Stimulated activated CD4-positive, alpha-beta T cell treated with anti-CD3 and anti-CD28 coated beads, Interleukin-12 subunit alpha, Interleukin-12 subunit beta, amount 100 ng/mL, for 4 hours (primary cell): ENCODE data around the gene XPNPEP1.
A peak's percentile ranks its signal among the peaks of the same experiment; 100 is the strongest.

Experiments
- DNase-seq: peaks from one replicate; pipeline ENCODE4 v3.0.0-alpha.2; 2020

XPNPEP1 gene

DNA sequence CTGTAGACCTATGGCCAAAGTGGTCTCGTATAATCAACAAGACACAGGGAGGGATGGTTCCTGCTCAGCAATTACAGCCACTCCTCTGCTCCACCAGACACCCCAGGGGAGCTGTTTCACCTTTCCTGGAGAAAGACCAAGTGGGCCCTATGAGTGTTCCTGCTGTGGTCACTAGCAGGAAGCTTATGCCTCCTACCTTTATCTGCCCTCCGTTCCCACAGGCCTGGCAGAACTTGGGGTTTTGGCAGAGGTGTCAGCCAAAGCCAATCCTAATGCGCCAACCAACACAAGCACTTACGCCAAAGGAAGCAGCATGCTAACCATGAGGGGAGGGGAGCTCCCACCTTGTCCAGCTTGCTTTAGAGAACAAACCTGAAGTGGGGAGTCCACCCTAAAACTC, 31.2 kb downstream of the XPNPEP1 start:
- DNase-seq, result no peak

DNA sequence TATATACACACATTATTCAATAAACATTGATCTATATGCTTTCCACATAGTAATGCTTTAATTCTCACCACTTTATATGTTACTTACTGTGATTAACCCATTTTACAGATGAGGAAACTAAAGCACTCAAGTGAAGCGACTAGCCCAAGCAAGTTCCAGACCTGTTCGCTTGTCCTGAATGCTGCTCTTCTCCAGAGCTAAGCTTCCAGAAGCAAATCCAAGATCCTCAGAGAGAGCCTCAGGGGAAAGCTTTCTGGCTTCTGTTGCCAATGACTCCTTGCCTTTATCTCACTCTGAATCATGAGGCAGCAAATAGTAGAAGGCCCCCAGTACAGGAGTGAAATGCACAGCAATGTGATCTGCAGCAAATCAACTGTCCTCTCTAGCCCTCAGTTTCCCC, 32.2 kb downstream of the XPNPEP1 start:
- no peak for DNase-seq

DNA sequence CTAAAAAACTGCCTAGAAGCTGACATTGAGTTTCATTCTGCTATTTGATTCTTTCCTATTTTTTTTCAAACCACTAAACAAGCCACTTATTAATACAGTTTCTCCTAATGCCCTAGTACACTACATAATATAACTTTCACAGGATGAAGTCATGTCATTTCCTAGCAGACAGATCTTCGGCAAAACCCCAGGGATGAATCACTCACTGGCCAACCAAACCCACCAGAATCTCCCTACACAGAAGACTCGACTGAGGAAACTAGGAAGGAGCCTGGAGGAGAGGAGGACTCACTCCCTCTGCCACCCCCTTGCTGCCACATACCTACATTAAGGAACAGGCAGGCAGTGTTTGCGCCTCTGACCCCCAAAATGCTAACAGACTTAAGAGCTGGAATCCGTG, 33.4 kb downstream of the XPNPEP1 start:
- DNase-seq, result no peak

DNA sequence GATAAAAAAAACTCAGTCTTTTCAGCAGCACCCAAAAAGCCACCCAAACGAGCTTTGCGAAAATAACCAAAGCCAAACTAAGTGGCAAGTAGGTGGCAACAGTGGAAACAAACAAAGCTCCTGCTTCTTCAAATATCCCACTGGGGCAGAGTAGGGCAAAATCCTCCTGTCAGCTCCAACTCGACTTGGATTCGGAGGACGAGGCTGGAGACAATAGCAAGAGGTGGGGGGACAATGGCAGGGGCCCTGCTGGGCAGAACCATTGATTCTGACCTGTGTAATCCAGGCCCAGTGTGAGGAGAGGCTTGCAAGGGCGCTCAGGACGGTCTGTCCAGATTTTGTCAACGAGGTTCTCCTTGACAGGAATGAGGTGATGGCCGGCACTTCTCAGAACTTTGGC, 35.5 kb downstream of the XPNPEP1 start:
- no peak for DNase-seq

DNA sequence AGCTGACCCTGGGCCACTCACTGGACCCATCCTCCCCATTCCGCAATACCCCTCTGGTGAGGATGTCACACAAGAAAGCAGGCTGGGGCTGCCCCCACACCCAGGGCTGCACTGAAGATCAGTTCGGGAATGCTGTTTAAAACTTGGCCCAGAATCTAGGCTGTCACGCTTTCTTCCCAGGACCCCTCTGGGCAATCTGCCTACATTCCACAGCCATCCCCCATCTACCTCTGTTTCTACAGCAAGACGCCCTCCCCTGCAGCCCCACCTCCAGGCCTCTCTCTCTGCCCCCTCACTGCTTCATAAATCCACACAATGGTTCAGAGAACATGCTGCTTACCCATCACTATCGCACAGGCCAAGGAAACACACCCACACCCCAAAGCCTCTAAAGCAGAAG, 36.1 kb downstream of the XPNPEP1 start:
- DNase-seq, result no peak

DNA sequence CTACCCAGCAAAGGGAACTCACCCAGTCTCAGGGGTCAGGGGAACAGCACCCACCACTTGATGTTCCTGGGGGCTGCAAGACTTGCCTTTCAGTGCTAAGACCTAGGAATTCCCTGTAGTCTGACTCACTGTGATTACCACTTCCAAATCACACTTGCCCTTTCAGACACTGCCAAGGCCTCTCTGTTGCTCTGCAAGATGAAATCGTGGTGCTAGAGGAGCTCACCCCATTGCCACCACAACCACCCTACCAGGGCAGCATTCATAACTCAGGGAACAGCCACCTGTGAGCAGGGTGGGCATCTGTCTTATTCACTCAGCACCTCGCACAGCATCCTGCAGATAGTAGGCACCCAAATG, 36.5 kb downstream of the XPNPEP1 start:
- DNase-seq, result no peak

DNA sequence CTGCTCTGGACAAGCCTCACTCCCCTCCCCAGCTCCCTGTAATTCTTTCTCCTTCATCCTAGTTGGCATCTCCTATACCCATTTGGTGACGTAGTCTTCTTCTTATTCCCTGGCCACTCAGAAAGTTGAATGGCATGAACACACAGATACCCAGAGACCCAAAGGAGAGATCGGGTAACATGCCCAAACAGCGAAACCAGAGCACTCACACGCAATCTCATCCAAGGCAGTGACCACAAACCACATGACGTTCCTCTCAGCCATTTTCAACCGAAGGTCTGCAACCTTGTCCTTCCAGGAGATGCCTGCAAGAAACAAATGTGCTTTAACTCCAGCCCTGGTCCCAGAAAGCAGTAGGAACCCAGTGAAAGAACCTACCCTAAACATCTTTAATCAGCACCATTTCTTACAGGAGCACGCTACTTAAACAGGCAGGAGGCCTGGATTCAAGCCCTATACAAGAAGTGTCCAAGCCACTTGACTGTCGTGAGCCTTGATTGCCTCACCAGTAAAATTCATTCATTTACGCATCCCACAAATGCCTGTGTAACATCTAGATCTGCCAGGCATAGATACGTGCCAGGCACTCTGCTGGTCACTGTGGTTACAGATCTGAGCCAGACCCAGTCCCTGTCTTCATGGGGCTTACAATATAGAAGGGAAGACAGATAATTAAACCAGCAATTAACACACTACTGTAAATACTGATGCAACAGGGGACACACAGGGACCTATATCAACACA, 37.1 kb downstream of the XPNPEP1 start:
- DNase-seq, result no peak

DNA sequence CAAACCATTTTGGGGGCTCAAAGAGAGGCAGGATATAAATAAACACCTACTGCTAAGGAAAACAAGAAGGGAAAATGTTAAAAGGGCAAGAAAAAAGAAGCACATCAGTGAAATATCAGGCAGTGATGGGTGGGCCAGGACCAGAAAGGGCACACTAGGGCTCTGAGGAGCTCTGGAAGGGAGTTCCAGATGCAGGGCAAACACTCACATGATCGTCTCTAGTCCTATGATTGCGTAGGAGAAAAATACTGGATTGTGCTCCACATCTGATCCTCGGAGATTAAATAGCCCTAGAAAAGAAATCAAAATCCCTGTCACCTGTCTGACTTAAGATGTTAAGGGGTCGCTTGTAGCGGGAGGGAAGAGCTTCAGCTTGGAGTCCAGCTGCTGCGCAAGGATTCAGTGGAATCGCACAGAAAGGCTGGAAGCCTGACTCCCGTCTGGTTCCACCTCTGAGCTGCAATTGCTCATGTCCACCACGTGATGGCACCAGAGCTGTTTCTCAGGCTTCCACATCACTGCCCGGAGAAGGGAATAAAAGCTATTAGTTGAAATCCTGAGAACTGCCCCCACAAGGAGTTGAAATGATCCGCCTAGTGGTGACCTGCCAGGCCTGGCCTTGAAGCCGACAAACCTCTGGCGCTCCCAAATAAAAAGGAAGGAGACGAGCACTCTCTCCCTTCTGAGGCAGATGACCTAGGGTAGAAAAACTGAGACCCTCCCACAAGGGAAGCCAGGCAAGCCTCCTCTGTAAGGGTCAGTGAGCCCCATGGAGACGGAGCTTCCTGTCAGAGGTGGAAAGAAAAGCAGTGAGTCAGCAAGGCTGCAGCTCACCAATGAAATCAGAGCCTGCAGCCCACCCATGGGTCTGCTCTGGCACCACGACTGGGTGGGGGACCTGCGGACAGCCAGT, 39.2 kb downstream of the XPNPEP1 start:
- DNase-seq, result peak; percentile 49

DNA sequence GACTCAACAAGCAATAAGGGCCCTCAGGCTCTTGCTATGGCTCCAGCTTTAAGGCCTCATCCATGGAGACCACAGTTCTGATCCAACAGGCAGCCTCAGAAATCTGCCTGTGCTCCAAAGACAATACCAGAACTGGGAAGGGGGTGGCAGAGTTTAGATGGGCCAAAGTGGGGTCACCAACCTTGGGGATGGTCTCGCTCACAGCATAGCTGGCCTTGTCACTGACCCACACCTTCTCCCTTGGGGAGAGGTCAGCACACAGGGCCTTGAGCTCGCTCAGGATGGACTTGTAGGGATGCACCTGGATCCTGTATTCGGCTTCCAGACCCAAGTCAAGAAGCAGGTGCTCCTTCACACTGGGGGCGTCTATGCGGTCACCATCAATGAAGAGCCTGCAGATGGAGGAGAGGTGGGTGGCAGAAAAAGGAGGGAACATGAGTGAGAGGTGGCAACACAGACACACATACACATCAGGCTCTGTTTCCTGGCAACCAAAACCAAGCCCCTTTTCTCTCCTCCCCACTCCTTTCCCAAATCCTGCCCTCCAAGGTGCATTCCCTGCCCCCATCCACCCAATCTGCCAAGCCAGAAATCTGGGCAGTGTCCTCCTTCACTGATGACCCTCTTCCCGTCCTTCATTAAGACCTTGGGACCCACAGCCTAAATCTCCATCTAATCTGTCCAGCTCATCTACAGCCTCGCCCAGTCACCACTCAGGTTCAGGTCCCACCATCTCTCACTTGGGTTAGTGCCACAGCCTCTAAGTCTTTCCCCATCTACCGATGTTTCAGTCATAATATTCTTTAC, 40.9 kb downstream of the XPNPEP1 start:
- no peak for DNase-seq

DNA sequence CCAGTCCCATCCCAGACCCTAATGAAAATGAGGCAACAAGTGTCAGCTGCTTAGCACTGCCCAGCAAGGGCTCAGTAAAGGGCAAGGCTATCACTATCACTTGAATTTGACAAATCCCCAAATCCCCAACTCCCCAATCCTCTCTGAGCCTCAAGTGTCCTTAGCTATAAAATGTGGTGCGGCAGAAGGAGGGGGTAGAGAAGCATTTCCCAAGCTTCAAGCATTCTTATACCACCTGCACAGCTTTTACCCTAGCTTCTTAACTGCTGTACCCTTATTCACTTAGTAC, 41.6 kb downstream of the XPNPEP1 start:
- DNase-seq, result no peak

DNA sequence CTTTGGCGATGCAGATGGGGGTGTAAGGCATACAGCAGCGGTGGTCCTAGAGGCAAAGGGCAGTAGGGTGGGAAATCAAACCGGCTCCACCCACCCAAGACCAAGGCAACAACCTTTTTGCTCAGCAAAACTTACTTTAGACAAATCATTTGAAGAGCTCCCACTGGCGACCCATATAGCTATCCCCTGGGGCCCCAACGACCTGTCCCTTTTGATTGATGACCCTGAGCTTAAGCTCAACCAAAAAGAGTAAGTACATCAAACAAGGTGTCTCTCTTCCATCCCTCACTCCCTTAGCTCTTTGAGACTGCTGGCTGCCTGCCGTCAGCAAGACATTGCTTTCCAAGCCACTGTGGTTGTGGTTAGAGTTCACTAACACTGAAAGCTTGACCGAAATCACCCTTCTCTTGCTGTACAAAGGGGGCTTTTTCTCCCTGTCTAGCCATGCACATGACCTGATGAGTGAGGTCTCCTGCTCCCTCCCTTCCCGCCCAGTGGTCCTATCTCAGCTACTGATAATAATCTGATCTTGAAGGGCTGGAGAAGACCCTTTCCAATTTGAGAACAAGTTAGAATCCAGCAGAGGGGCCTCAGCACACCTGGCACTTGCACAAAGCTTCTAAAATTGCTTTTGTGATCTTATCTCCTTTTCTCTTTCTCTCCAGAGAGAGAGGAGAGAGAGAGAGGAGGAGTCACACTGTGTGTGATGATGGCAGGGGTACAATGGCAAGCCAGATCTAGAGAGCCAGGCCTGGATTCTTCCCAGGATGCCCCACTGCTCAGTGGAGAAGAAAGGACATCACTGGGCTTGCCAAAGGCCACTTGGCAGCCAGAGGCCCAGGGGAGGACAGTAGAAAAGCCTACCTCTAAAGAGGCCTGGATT, 42.2 kb downstream of the XPNPEP1 start:
- no peak for DNase-seq

DNA sequence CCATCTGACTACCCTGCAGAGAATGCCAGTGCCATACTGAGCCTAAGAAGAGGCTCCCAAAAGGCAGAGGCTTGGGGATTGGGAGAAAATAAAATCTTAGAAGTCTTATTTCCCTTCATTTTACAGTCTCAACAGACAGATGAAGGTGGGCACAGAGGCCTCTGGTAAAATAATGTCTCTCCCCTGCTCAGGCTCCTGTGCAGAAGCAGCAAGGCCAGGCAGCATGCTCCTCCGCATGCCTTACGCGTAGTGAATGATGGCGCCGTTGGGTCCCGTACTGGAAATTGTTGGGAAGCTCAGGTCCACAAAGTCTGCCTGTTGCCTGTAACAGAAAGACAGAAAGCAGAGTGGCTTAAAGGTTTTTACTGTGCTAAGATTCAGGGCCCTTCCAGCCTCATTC, 45.8 kb downstream of the XPNPEP1 start:
- no peak for DNase-seq

DNA sequence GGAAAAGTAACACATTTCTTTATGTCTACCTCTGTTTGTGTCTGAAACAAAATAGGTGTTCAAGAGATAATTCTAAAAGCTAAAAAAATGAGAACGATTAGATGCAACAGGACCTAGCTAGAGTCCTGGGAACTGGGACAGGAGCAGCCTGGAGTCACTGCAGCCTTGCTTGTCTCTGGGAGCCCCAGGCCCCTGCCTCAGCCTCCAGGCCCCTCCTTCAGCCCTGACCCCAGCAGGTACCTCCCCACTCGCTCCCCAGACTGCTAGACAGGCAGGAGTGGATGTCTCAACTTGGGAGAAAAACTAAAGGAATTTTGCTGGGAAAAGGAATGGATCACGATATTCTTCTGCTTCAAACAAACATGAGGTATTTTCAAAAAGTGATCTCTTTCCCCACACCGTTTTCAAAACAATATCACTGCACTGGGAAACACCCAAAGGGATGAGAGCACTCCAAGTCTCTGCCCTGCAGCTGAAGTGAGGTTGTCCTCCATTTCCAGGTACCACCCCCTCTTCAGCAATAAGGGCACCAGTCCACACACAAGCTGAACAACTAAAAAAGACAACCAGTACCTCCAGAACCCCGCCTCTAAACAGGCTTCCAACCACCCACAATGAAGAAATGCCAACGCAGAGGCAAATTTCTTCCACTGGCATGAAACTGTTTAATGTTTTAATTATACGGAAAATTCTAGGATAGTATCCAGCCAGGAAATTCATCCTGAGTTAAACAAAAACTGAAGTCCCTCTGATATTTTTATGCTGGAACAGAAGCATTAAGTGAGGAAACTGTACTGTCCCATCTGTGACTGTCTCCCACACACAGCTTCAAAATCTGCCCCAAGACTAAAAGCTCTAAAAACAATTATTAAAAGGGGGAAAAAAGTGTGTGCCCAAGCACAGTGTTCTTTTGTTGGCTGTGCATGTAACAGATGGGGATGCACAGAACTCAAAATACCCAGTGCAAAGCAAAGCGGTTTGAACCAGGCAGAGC, 47.2 kb downstream of the XPNPEP1 start:
- DNase-seq, result no peak

DNA sequence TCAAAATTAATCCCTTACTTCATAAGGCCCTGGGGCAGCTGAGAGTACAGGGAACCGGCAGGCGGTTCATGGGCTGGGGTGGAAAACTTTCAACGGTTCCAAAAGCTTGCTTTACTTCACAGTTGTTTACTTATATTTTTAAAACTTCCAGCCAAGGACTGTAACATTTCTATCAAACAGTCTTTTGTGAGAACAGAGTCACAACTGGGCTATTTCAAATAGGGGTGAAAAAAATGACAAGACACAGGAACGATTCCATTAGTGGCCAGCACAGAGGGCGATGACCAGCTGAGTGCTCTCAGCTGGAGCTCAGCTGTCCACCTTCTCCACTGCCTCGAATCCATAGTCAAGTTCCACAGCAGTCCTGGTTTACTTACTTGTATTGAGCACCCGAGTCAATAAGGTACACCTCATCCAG, 48.2 kb downstream of the XPNPEP1 start:
- DNase-seq, result no peak

DNA sequence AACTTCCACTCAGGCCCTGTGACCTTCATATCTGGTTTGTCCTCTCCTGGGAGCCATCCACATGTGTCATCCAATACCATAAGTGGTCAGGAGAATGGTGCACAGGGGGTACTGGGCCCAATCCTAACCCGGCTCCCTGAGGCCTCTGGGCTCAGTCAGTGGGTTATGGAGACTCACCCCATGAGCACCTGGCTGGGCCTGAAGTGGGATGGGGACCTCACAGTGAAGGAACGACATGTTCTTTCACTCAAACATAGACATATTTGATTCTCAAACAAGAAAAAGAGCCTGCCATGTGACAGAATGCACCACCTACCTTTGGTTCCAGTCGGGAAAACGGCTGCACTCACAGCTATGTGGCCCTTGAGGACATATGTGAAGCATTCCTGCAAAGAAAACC, 51.8 kb downstream of the XPNPEP1 start:
- DNase-seq, result no peak

DNA sequence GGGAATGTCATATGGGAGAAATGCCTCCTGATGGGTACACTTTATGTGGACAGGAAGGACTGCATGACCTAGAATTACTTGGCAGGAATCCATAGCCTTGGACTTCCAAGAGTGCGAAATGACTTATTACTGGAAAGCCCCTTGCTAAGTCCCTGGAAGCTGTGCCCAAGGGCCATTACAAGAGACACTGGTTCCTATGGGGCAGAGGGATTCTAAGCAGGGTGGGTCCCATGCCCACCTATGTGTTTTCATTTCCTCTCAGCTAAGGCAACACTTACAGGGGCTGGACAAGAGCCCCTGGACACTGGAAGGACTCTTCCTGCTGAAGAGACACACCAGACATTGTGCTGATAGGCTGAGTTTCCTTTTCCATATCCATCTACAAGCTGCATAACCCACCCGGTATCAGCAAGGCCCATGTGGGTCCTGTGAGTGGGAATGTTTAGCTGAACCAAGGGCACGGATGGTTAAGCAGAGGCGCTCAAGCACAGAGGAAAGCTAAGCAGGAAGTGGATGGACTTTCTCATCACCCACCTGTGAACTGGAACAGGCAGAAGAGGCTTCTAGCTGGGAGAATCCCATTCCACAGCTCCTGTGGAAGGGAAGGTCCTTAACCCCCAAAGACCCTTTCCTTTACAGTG, 56.2 kb downstream of the XPNPEP1 start:
- DNase-seq, result no peak

DNA sequence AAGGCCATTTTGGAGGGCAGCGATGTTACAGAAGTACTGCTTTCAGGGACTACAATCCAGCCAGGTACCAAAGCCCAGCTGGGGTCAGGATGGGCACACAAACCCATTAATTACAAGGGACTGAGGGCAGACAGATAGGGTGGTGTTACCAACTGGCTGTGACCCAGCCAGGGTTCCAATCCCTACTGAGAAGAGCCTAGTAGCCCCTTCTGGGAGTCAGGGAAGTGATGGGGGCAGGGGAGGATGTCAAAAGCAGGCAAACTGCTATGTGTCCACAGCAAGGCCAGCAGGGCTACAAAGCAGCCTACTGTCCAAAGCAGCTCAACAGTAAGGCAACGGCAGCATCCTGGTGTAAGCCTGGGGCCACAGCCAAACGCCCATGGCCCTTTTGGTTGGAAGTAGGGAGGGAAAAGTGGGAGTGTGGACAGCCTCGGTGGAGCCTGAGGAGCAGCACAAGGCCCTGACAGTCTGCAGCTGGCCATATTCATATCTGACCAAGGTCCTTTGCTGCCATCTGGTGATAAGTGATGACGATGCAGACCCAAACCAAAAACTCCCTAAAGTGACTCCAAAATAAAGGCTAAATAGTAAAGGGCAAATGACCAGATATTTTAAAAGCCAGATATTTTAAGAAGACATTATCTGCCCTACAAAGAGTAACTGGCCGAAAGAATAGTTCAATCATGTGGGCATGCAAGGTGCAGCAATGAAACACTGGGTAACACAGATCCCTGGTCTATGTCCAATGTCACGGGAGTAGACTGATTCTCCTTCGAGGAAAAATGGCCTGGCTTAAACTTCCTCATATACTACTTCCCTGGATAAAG, 56.9 kb downstream of the XPNPEP1 start:
- DNase-seq, result no peak

DNA sequence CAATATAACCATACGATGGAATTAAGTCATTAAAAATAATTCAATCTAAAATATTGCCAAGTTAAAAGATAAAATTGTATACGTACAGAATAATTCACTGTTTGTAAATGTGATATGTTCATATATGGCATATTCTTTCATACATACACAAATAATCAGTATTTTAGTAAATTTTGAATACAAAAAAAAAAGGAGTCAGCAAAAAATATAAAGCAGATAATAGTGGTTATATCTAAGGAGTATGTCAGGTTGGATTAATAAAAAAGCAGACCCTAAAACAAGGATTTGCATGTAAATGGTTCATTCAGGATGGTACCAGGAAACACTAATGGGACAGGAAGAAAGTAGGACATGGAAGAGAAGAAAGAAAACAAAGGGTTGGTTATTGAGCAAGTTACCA, 59.5 kb downstream of the XPNPEP1 start:
- DNase-seq, result no peak

DNA sequence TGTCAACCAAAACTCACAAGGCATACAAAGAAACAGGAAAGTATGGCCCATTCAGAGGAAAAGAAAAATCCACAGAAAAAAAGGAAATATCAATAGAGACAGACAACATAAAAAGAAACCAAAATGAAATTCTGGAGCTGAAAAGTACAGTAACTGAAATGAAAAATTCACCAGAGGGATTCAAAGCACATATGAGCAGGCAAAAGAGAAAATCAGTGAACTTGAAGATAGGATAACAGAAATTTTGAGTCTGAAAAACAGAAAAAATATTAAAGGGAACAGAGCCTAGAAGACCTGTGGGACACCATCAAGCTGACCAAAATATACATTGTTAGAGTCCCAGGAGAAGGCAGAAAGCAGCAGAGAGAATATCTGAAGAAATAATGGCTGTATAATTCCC, 60.6 kb downstream of the XPNPEP1 start:
- DNase-seq, result no peak

DNA sequence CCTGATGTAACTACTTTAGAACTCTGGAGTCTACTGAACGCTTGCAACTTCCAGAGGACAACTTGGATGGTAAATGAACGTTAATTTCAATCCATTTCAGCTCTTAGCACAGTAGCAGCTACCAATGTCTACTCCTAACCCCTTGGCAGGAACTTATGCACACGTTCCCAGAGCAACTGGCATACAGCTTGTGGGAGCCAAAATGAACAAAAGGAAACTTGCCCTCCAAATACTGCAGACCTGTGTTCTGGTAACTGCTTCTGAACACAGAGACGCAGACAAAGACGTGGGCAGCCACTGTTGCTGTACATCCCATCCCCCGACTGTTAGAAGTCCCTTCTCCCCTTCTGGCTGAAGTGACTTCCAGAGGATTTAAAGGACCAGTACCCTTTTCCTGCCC, 61.3 kb downstream of the XPNPEP1 start:
- DNase-seq, result no peak
